Stomach (tissue), 9 donors: Measurements from ENCODE around the gene ADAMTS12. TPM values are rescaled to one million over a fixed set of nuclear protein-coding genes. Genes with fewer than 3 reads are reported as not detected.

Source experiments
- DNase-seq, 2 donors: peaks; one replicate each; pipeline versions ENCODE4 v3.0.0 to v3.0.0-alpha.2; 2013 to 2019
- H3K27ac ChIP-seq, 5 donors: fragments of 200-600 bp in 4 of 5; sonication (generic) in 4 of 5; one replicate each; pipeline ENCODE4 v1.5.1; 2013 to 2019; ENCODE audit warnings: mild to moderate bottlenecking in 1 of 5, moderate library complexity in 1 of 5
- H3K27me3 ChIP-seq, 3 donors: fragments of 200-600 bp; sonication (generic); one replicate each; pipeline ENCODE4 v1.5.1; 2017 to 2019; ENCODE audit warnings: mixed run types in 1 of 3
- H3K36me3 ChIP-seq, 4 donors: fragments of 200-600 bp; sonication (generic); 1 replicate in 3 of 4; 2 replicates in 1 of 4; pipeline ENCODE4 v1.5.1; 2016 to 2019
- H3K4me1 ChIP-seq, 4 donors: fragments of 200-600 bp; sonication (generic); one replicate each; pipeline ENCODE4 v1.5.1; 2016 to 2019
- H3K4me3 ChIP-seq, 4 donors: fragments of 200-600 bp; sonication (generic) in 3 of 4; one replicate each; pipeline ENCODE4 v1.5.1; 2016 to 2019; ENCODE audit warnings: mild to moderate bottlenecking in 1 of 4
- H3K9me3 ChIP-seq, 4 donors: fragments of 200-600 bp; sonication (generic); one replicate each; pipeline ENCODE4 v1.5.1; 2016 to 2019
- EP300 ChIP-seq: sonication (generic); formaldehyde crosslinking; IDR thresholded peaks from one replicate; pipeline ENCODE4 v1.6.1; 2017; ENCODE audit warnings: antibody characterized with exemption
- POLR2A ChIP-seq, 4 donors: fragments of 450-650 bp; IDR thresholded peaks; one replicate each; pipeline ENCODE4 v1.6.1; 2016; ENCODE audit warnings: antibody characterized with exemption in 4 of 4, control low read depth in 2 of 4, mild to moderate bottlenecking in 1 of 4, moderate library complexity in 1 of 4
- POLR2AphosphoS5 ChIP-seq, 3 donors: sonication (generic); formaldehyde crosslinking; IDR thresholded peaks; one replicate each; pipeline ENCODE4 v1.6.1; 2016; ENCODE audit warnings: antibody characterized with exemption in 3 of 3
- WGBS, 5 donors: extraction: QIAGEN DNeasy Blood & Tissue Kit in 3 of 5; methylation state at CpG; one replicate each; pipeline versions ENCODE4 v1.1.5 to v1.1.7; 2013 to 2018; 5-methylcytosine and 5-hydroxymethylcytosine counted together
- intact Hi-C: fragments of 100-400 bp; cut with DNase I; formaldehyde crosslinking; loops from one replicate; pipeline ENCODE4 v1.15.1; 2023; ENCODE audit warnings: low total_unique reads
- polyA plus RNA-seq, 3 donors: library from polyadenylated mRNA; stranded (reverse); fragments of 200-250 nt; gene quantifications; one replicate each; pipeline ENCODE4 v1.2.3, GENCODE V29; 2013
- total RNA-seq, 5 donors: library from RNA; depleted of rRNA; stranded (reverse); fragments of >200 nt; gene quantifications; one replicate each; pipeline versions ENCODE4 v1.1.0 to v1.2.3, GENCODE V29; 2014 to 2016
- TF ChIP-seq, protein P1 (sequence below), 7 experiments: fragments of 450-650 bp in 4 of 7; fragments of 200-600 bp in 3 of 7; sonication (generic) in 3 of 7; IDR thresholded peaks; one replicate each; pipeline ENCODE4 v1.5.1; 2016 to 2019; ENCODE audit warnings: antibody characterized with exemption in 7 of 7, control low read depth in 2 of 7, mild to moderate bottlenecking in 1 of 7
- donor health status: healthy with polysubstance abuse.
- donor health status: Bipolar disorder and iron deficiency.
- donor health status: healthy.

Gene ADAMTS12
- total and polyA plus RNA-seq, 8 donors = 0.14 to 17.1 (median 0.62) TPM; not detected in 1

DNA sequence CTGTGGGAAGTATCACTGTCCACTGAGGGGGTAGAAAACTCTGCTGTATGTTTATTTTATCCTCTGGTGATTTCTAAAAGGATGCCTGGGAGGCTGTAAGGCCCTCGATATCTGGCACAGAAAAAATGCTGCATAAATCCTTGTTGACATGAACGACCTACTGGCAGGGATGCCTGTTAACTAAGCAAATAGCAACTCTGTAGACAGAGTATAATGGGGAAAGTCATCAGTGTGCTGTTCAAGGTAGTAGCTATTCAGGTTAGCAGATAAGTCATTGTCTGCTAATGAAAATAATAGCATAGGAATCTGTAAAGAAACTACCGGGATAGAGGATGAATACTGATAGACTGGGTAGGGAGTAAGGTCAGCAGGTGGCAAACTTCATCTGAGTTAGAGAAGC is 256.2 kb downstream of the ADAMTS12 start:
- Histone ChIP-seq H3K27ac (no peak overlapping the region), H3K9me3 (no peaks in the 10 kb centered on the region), H3K27me3 (no peaks in the 10 kb centered on the region), H3K36me3 (peaks cover 0 to 18% (median 0%) of the 10 kb centered on the region in 4 donors), H3K4me3 (no peak overlapping the region), H3K4me1 (no peaks in the 10 kb centered on the region)
- TF ChIP-seq EP300 (no peak), POLR2AphosphoS5 (IDR thresholded peaks at IDR 0.05) (no peak), POLR2A (IDR thresholded peaks at IDR 0.05) (no peak)
- TF ChIP-seq, protein P1, sequence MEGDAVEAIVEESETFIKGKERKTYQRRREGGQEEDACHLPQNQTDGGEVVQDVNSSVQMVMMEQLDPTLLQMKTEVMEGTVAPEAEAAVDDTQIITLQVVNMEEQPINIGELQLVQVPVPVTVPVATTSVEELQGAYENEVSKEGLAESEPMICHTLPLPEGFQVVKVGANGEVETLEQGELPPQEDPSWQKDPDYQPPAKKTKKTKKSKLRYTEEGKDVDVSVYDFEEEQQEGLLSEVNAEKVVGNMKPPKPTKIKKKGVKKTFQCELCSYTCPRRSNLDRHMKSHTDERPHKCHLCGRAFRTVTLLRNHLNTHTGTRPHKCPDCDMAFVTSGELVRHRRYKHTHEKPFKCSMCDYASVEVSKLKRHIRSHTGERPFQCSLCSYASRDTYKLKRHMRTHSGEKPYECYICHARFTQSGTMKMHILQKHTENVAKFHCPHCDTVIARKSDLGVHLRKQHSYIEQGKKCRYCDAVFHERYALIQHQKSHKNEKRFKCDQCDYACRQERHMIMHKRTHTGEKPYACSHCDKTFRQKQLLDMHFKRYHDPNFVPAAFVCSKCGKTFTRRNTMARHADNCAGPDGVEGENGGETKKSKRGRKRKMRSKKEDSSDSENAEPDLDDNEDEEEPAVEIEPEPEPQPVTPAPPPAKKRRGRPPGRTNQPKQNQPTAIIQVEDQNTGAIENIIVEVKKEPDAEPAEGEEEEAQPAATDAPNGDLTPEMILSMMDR (IDR thresholded peaks at IDR 0.05) = no peak
- intact Hi-C loops = no loop called here
- WGBS, 5 donors = 16 to 41% (median 22%) methylated on average over 3 of the region's 3 CpGs
- DNase-seq = no peak

DNA sequence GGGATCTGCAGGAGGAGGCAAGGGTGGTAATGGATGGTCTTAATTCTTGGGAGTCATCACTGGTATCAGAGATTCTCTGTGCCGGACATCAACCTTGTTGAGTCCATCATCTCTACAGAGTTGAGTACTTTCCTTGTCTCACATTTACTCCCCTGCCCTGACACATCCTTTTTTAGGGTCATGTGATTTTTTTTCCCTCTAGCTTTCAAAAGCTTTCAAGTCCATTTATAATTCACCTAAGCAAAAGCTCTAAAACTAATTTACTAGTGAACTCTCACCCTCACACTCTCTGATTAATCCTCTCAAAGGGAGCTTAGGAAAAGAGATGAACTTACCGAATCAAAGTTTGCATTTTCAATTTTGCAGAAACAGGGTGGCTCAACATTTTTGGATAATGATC is 258.1 kb downstream of the ADAMTS12 start:
- Histone ChIP-seq H3K27me3 (no peaks in the 10 kb centered on the region), H3K4me3 (no peak overlapping the region), H3K4me1 (no peaks in the 10 kb centered on the region), H3K36me3 (peaks cover 0 to 18% (median 0%) of the 10 kb centered on the region in 4 donors), H3K9me3 (no peaks in the 10 kb centered on the region), H3K27ac (no peak overlapping the region)
- intact Hi-C loops = no loop called here
- DNase-seq = no peak
- TF ChIP-seq POLR2A (IDR thresholded peaks at IDR 0.05) (no peak), EP300 (no peak), POLR2AphosphoS5 (IDR thresholded peaks at IDR 0.05) (no peak)
- TF ChIP-seq, protein P1 (IDR thresholded peaks at IDR 0.05) = no peak
- 86 to 94% (median 91%) methylated on average over 2 of the region's 2 CpGs for WGBS, 5 donors

DNA sequence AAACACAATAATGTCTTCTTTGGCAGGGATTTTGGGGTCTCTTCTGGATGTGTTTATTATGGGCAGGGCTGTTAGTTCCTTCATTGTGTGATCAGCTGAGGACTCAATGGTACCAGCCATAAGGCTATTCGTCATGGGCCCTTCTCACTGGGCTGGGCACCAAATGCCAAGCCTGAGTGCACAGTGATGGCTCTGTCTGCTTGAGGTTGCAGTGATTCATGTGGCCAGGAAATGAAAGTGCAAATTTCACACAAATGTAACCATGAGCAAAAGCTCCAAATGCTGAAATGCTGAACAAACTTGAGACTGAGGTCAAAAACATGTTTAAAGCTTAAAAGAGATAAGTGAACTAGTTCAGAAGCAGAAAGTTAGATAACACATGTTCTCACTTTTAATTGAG is 260.0 kb downstream of the ADAMTS12 start:
- intact Hi-C loops = no loop called here
- no peak for DNase-seq
- Histone ChIP-seq H3K4me3 (no peak overlapping the region), H3K9me3 (no peaks in the 10 kb centered on the region), H3K27me3 (no peaks in the 10 kb centered on the region), H3K36me3 (peaks cover 0 to 10% (median 0%) of the 10 kb centered on the region in 4 donors), H3K4me1 (no peaks in the 10 kb centered on the region), H3K27ac (no peak overlapping the region)
- TF ChIP-seq POLR2AphosphoS5 (IDR thresholded peaks at IDR 0.05) = no peak
- no peak for TF ChIP-seq POLR2A (IDR thresholded peaks at IDR 0.05)
- no peak for TF ChIP-seq EP300
- TF ChIP-seq, protein P1 (IDR thresholded peaks at IDR 0.05) = no peak
- WGBS, 5 donors = 56 to 78% (median 76%) methylated on average over 1 of the region's 1 CpG

DNA sequence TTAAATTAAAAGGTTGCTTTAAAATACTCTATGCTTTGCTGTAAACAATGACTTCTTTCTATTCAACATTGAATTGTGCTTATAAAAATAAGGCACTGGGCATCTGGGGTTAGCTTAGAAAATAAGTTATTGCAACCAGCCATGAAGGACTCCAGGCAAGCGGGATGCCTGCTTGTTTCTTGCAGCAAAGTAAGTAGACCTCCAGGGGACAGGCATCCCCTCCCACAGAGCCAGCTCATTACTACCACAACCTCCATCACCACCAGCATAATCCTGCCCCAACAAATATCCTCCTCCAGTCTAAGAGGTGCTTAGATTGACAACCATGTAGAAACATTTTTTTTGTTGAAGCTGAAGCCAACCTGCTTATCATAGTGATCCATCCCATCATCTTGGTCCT is 260.7 kb downstream of the ADAMTS12 start:
- no peak overlapping the region for H3K4me3 ChIP-seq
- no peaks in the 10 kb centered on the region for H3K27me3 ChIP-seq
- no peaks in the 10 kb centered on the region for H3K9me3 ChIP-seq
- intact Hi-C loops = no loop called here
- no peak for TF ChIP-seq EP300
- H3K4me1 ChIP-seq = no peaks in the 10 kb centered on the region
- WGBS, 5 donors = 65 to 90% (median 83%) methylated on average over 1 of the region's 1 CpG
- H3K27ac ChIP-seq = no peak overlapping the region
- H3K36me3 ChIP-seq = peaks cover 0 to 8% (median 0%) of the 10 kb centered on the region in 4 donors
- no peak for DNase-seq

DNA sequence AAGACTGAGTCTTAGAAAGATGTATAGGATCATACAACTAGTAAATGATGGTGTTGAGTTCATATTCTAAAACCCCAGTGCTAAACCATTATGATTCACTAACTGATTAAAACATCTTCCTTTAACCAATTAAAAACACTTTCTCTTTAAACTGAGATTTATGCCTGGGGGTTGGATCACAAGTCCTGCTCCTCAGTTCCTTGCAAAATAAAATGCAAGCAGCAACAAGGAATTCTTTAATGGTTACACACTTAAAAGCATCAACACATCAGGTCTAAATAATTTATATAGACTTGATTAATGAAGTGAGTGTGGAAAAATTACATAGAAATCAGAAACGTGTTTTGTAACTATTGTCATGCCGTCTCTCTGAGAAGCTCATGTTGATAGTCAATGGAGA is 261.8 kb downstream of the ADAMTS12 start:
- no peak overlapping the region for H3K4me3 ChIP-seq
- 62 to 84% (median 81%) methylated on average over 2 of the region's 2 CpGs for WGBS, 5 donors
- no peak overlapping the region for H3K27ac ChIP-seq
- TF ChIP-seq POLR2AphosphoS5 (IDR thresholded peaks at IDR 0.05) (no peak), EP300 (no peak)
- intact Hi-C loops = no loop called here
- no peaks in the 10 kb centered on the region for H3K9me3 ChIP-seq
- no peaks in the 10 kb centered on the region for H3K4me1 ChIP-seq
- no peaks in the 10 kb centered on the region for H3K27me3 ChIP-seq
- no peak for DNase-seq
- H3K36me3 ChIP-seq = peaks cover 0 to 8% (median 0%) of the 10 kb centered on the region in 4 donors
